HUDEP-2 (cell line): Measurements from ENCODE around the gene KIZ.
"Not testable (repeated sequence)": the region's sequence is repeated elsewhere in the genome, so short reads cannot be mapped to it uniquely, and the experiment has no call there.

ENCODE experiments used
- DNase-seq, 76 experiments: peaks; one replicate each; lab custom pipeline; 2025; ENCODE audit not compliant: unreplicated experiment in 76 of 76; lab: John Stamatoyannopoulos, UW

KIZ gene

GRCh38 chr20:21246161-21246560 is 120.3 kb downstream of the KIZ start:
- no peak for DNase-seq

GRCh38 chr20:21247603-21248095 is 121.8 kb downstream of the KIZ start:
- not testable (repeated sequence) for DNase-seq

GRCh38 chr20:21251278-21251677 is 125.4 kb downstream of the KIZ start:
- DNase-seq, result no peak

GRCh38 chr20:21257192-21257591 is 131.3 kb downstream of the KIZ start:
- DNase-seq, result no peak

- no peak for DNase-seq
Observed at GRCh38 chr20:21258411-21258810, 132.5 kb downstream of the KIZ start.

GRCh38 chr20:21259346-21259745 is 133.5 kb downstream of the KIZ start:
- DNase-seq, result no peak

- no peak for DNase-seq
Observed at GRCh38 chr20:21262812-21263211, 136.9 kb downstream of the KIZ start.

GRCh38 chr20:21265261-21266190 is 139.6 kb downstream of the KIZ start:
- no peak for DNase-seq

- DNase-seq, result no peak
Observed at GRCh38 chr20:21266191-21266536, 140.3 kb downstream of the KIZ start.

GRCh38 chr20:21269772-21270171 is 143.9 kb downstream of the KIZ start:
- DNase-seq, result no peak

- no peak for DNase-seq
Observed at GRCh38 chr20:21270806-21271205, 144.9 kb downstream of the KIZ start.

- no peak for DNase-seq
Observed at GRCh38 chr20:21272279-21272678, 146.4 kb downstream of the KIZ start.

- DNase-seq, result no peak
Observed at GRCh38 chr20:21272679-21273078, 146.8 kb downstream of the KIZ start.

GRCh38 chr20:21273755-21274386 is 148.0 kb downstream of the KIZ start:
- DNase-seq, result no peak

GRCh38 chr20:21278829-21279228 is 152.9 kb downstream of the KIZ start:
- no peak for DNase-seq

- DNase-seq, result no peak
Observed at GRCh38 chr20:21279706-21280521, 154.0 kb downstream of the KIZ start.

- DNase-seq, result no peak
Observed at GRCh38 chr20:21280522-21281016, 154.7 kb downstream of the KIZ start.

- DNase-seq, result no peak
Observed at GRCh38 chr20:21286775-21287174, 160.9 kb downstream of the KIZ start.

GRCh38 chr20:21288587-21289370 is 162.9 kb downstream of the KIZ start:
- DNase-seq, result no peak

GRCh38 chr20:21289651-21290050 is 163.8 kb downstream of the KIZ start:
- DNase-seq, result no peak
